ENCODE results near the gene NOBOX.

- TF ChIP-seq, protein P1, sequence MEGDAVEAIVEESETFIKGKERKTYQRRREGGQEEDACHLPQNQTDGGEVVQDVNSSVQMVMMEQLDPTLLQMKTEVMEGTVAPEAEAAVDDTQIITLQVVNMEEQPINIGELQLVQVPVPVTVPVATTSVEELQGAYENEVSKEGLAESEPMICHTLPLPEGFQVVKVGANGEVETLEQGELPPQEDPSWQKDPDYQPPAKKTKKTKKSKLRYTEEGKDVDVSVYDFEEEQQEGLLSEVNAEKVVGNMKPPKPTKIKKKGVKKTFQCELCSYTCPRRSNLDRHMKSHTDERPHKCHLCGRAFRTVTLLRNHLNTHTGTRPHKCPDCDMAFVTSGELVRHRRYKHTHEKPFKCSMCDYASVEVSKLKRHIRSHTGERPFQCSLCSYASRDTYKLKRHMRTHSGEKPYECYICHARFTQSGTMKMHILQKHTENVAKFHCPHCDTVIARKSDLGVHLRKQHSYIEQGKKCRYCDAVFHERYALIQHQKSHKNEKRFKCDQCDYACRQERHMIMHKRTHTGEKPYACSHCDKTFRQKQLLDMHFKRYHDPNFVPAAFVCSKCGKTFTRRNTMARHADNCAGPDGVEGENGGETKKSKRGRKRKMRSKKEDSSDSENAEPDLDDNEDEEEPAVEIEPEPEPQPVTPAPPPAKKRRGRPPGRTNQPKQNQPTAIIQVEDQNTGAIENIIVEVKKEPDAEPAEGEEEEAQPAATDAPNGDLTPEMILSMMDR (conservative IDR thresholded peaks at IDR 0.05; ENCODE audit: low read depth, low read length): no peak
- TF ChIP-seq EZH2 (IDR thresholded peaks at IDR 0.05; ENCODE audit: low read length, unreplicated experiment) (no peak), EZH2phosphoT487 (IDR thresholded peaks at IDR 0.05; ENCODE audit: borderline replicate concordance, low read length) (no peak)
Measured at GRCh38 chr7:144436500-144436899, 33.0 kb upstream of the NOBOX start.

Measured in PC-3 (cell line).